Activated T-cell treated with anti-CD3 and anti-CD28 coated beads for 1 hour (primary cell): ENCODE results near the gene ADIRF.
"Not testable (repeated sequence)": the region's sequence is repeated elsewhere in the genome, so short reads cannot be mapped to it uniquely, and the experiment has no call there.

Experiments
- DNase-seq: peaks from one replicate; pipeline ENCODE4 v3.0.0-alpha.2; 2020; ENCODE audit warnings: low read depth

The ADIRF gene

GRCh38 chr10:86979296-86979818 is 11.1 kb downstream of the ADIRF start:
- DNase-seq = no peak

DNA sequence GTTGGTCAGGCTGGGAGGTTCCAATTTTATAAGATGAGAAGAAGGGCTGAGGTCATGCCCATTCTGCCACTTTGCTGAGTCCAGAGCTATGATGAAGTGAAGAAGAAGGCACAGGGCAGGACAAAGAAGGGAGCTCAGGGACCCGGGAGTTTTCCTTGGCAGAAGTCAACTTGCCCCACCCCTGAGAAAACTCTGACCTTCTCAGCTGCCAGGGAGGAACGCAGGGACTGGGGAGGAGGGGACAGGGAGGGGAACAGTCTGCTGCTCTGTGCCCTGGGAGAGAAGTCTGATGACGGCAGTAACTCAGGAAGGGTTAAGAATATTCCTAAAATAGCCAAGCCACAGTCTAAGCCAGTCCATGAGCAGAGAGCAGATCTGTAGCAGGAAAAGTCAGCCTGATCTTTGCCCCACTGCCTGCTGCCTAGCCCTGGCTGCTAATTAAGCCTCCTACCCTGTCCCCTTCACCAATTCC is 11.7 kb downstream of the ADIRF start:
- DNase-seq = no peak

GRCh38 chr10:86981020-86981419 is 12.7 kb downstream of the ADIRF start:
- DNase-seq = not testable (repeated sequence)

- DNase-seq = no peak
Observed at GRCh38 chr10:86981716-86982115, 13.4 kb downstream of the ADIRF start.

GRCh38 chr10:86984498-86984897 is 16.2 kb downstream of the ADIRF start:
- DNase-seq = not testable (repeated sequence)

DNA sequence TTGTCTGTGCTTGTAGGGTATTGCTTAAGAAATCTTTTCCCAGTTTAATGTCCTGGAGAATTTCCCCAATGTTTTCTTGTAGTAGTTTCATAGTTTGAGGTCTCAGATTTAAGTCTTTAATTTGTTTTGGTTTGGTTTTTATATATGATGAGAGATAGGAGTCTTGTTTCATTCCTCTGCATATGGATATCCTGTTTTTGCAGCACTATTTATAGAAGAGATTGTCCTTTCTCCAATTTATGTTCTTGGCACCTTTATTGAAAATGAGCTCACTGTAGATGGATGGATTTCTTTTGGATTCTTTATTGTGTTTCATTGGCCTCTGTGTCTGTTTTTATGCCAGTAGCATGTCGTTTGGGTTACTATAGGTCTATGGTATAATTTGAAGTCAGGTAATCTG is 20.2 kb downstream of the ADIRF start:
- no peak for DNase-seq

DNA sequence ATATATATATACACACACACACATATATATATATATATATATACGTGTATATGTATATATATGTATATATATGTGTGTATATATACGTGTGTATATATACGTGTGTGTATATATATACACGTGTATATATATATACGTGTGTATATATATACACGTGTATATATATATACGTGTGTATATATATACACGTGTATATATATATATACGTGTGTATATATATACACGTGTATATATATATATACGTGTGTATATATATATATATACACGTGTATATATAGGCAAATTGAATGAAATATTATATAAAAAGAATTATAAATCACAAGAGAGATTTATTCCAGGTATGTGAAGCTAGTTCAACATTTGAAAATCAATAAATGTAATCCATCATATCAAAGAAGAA is 23.1 kb downstream of the ADIRF start:
- not testable (repeated sequence) for DNase-seq

DNA sequence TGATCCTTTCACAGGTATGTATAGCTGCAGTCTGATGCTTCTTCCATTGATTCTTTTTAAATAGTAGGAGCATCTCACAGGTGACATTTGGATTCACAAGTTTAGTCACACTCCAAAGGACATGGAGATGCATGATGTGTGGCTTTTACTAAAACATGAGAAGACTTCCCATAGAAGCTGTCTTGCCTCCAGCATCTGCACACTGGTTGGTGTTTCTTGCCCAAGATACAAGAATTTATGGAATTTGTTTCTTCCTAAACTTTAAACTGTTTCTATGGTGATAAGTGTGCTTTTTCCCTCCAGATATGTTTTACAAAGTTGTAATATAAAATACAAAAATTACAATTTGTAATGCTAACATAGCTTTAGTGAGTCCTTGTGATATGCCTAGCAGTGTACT is 24.2 kb downstream of the ADIRF start:
- DNase-seq = no peak

DNA sequence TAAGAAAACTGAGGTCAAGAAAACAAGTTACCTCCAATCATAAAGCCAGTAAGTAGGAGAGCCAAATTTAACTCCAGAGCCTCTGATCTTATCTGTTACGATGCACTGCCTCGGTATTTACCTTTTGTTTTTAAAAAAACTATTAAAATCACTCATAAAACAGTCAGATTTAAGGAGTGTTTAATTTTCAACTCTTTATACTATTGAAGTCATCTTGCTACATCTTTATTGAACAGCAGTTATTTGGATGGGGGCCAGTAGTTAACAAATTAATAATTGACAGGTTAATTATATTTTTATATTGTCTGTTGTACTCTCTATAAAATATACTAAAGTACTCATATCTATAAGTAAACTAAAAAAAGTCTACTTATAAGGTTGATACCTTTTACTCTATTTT is 24.6 kb downstream of the ADIRF start:
- DNase-seq = no peak

DNA sequence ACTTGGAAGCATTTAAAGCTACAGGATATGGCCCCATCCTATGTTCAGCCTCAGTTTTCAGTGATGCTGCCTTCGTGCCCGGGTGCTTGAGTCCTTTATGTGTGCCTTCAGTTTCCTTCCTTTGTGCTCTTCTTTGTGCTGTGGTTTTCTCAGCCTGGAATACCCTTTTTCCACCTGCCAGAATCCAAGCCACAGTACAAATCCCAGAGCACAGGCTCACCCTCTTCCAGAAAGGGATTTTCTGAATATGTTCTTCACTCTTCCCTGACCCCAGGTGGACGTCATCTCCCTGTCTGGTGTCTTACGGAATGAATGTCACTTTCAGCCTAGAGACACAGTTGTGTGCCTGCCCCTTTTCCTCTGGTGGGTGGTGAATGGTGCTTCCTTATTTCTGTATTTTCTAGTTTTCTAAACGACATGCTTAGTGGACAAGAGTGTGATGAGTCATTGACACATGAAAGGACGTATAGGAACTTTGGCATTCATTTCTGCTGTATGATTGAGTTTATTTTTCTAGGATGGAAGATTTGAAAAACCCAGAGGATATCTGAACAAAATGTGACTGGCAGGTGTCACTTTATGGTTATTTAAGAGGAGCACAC is 31.6 kb downstream of the ADIRF start:
- DNase-seq = not testable (repeated sequence)

- DNase-seq = no peak
Observed at GRCh38 chr10:87000491-87000890, 32.2 kb downstream of the ADIRF start.

- not testable (repeated sequence) for DNase-seq
Observed at GRCh38 chr10:87007124-87007523, 38.8 kb downstream of the ADIRF start.

GRCh38 chr10:87007674-87008073 is 39.4 kb downstream of the ADIRF start:
- DNase-seq = not testable (repeated sequence)

DNA sequence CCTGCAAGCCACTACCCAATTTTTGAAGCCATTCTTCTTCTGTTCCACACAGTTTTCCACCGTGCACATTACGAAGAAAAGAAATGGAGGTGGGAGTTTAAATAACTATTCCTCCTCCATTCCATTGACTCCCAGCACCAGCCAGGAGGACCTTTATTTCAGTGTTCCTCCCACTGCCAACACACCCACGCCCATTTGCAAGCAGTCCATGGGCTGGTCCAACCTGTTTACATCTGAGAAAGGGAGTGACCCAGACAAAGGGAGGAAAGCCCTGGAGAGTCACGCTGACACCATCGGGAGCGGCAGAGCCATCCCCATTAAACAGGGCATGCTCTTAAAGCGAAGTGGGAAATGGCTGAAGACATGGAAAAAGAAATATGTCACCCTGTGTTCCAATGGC is 40.0 kb downstream of the ADIRF start:
- not testable (repeated sequence) for DNase-seq

DNA sequence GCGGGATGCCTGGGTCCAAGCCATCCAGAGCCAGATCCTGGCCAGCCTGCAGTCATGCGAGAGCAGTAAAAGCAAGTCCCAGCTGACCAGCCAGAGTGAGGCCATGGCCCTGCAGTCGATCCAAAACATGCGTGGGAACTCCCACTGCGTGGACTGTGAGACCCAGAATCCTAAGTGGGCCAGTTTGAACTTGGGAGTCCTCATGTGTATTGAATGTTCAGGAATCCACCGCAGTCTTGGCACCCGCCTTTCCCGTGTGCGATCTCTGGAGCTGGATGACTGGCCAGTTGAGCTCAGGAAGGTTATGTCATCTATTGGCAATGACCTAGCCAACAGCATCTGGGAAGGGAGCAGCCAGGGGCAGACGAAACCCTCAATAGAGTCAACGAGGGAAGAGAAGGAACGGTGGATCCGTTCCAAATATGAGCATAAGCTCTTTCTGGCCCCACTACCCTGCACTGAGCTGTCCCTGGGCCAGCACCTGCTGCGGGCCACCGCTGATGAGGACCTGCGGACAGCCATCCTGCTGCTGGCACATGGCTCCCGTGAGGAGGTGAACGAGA is 40.9 kb downstream of the ADIRF start:
- not testable (repeated sequence) for DNase-seq

GRCh38 chr10:87013528-87013927 is 45.2 kb downstream of the ADIRF start:
- DNase-seq = not testable (repeated sequence)

DNA sequence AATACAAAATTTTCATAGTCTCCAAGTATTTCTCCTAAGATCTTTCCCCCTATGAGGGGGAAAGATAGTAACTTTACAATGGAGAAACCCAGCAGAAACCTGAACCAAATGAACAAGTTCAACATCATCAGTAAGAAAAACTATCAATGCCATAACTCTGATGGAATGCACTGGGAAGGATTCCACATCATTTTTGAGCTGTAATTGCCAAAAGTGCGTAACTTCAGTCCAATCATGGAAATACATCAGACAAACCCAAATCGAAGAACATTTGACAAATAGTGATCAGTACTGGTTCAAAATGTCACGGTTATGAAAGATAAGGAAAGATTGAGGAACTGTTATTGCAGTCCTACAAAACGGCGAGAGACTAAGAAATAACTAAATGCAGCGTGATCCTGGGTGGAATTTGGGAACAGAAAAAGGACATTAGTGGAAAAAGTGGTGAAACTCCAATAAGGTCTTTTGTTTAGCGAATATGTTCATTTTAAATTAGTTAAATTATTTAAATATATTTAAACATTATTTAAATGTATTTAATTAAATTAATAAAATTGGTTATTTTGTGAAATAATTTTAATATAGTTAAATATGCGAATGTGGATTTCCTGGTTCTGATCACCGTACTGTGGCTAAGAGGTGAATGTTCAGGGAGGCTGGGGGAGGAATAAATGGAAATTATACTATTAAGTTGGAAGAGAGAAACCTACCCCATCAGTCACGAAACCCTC is 46.9 kb downstream of the ADIRF start:
- DNase-seq = not testable (repeated sequence)

DNA sequence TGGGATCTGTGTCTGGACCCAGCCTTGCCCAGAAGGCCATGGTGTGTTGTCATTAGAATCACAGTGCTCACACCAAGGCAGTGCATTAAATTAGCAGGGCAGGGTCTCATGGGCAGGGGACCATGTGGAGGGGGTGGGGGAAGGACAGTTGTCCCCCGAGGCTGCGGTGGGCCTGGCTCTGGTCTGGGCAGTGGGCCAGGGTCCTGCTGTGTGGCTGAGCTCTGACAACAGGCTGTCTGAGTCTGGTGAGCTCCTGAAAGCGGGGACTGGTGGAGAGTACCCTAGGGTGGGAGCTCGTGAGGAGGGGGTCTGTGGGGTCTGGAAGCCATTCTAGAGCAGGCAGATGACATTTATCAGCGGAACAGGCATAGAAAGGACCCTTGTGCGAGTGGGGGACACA is 49.8 kb downstream of the ADIRF start:
- not testable (repeated sequence) for DNase-seq

DNA sequence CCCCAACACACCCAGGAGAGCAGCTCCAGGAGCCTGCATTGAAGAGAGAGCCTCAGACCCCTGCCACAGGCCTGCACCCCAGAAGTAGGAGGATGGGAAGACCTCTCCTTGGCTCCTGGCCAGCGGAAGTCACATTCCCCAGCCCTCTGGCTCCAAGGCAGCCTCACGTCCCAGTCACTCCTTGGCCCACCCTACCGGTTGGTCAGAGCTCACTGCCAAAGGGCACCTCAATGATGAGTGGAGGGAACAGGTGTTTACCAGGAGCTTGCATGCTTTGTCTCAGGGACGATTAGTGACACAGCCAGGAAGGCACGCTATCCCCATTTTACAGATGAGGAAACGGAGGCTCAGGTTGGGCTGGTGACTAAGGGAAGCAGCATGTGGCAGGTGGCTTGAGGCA is 50.8 kb downstream of the ADIRF start:
- DNase-seq = not testable (repeated sequence)

- DNase-seq = not testable (repeated sequence)
Observed at GRCh38 chr10:87019504-87019903, 51.2 kb downstream of the ADIRF start.

GRCh38 chr10:87020056-87020455 is 51.8 kb downstream of the ADIRF start, which contains the start of gene FAM25A:
FAM25A (plus strand) TSS chr10:87020294; CDS start chr10:87020325, 31 bp downstream.
- DNase-seq = not testable (repeated sequence)
